Adrenal gland (tissue), 12 donors: Measurements from ENCODE around the gene SFTPB. TPM values are rescaled to one million over a fixed set of nuclear protein-coding genes. Genes with fewer than 3 reads are reported as not detected.
A peak's percentile ranks its signal among the peaks of the same experiment; 100 is the strongest.

Experiments
- DNase-seq, 7 donors: peaks; one replicate each; pipeline ENCODE4 v3.0.0-alpha.2; 2019 to 2020
- H3K27ac ChIP-seq, 5 donors: fragments of 200-600 bp; sonication (generic) in 4 of 5; 1 replicate in 3 of 5; 2 replicates in 2 of 5; pipeline versions ENCODE4 v1.5.1 to v1.8.0; 2016 to 2020; ENCODE audit warnings: mild to moderate bottlenecking in 1 of 5
- H3K27me3 ChIP-seq: fragments of 200-600 bp; 2 replicates; pipeline ENCODE4 v1.8.0; 2021
- H3K36me3 ChIP-seq, 2 donors: fragments of 200-600 bp; replicated peaks in 1 of 2; 1 replicate in 1 of 2; 2 replicates in 1 of 2; pipeline versions ENCODE4 v1.5.1 to v1.8.0; 2018 to 2022
- H3K4me1 ChIP-seq, 2 donors: fragments of 200-600 bp; replicated peaks in 1 of 2; 1 replicate in 1 of 2; 2 replicates in 1 of 2; pipeline versions ENCODE4 v1.5.1 to v1.8.0; 2018 to 2021
- H3K4me3 ChIP-seq, 4 donors: fragments of 200-600 bp; sonication (generic) in 3 of 4; one replicate each; pipeline ENCODE4 v1.5.1; 2016 to 2018
- H3K9me3 ChIP-seq, 3 donors: fragments of 200-600 bp; sonication (generic) in 1 of 3; replicated peaks in 1 of 3; 1 replicate in 2 of 3; 2 replicates in 1 of 3; pipeline versions ENCODE4 v1.5.1 to v1.8.0; 2016 to 2021
- CTCF ChIP-seq, 6 experiments: fragments of 450-650 bp in 4 of 6; fragments of 200-600 bp in 2 of 6; sonication (generic) in 1 of 6; IDR thresholded peaks; 1 replicate in 5 of 6; 2 replicates in 1 of 6; pipeline versions ENCODE4 v1.5.1 to v1.8.0; 2016 to 2021; ENCODE audit warnings: antibody characterized with exemption in 6 of 6, mild to moderate bottlenecking in 2 of 6, moderate library complexity in 1 of 6
- POLR2A ChIP-seq, 2 donors: fragments of 450-650 bp; IDR thresholded peaks; one replicate each; pipeline ENCODE4 v1.6.1; 2017; ENCODE audit warnings: antibody characterized with exemption in 2 of 2, mild to moderate bottlenecking in 2 of 2, moderate library complexity in 1 of 2
- WGBS, 4 donors: extraction: QIAGEN DNeasy Blood & Tissue Kit in 2 of 4; methylation state at CpG; one replicate each; pipeline versions ENCODE4 v1.1.5 to v1.1.7; 2013 to 2017; 5-methylcytosine and 5-hydroxymethylcytosine counted together
- intact Hi-C, 2 donors: fragments of 100-400 bp; cut with DNase I; formaldehyde crosslinking; loops; one replicate each; pipeline versions ENCODE4 v1.14.1 to v1.15.0; 2022 to 2023
- polyA plus RNA-seq, 3 donors: library from polyadenylated mRNA; stranded (reverse); fragments of 200-250 nt in 2 of 3; fragments of 350-450 nt in 1 of 3; fragmentation: Illumina TruSeq in 1 of 3; extraction: RNeasy Lipid Tissue Mini Kit (QIAGEN cat#74804) in 1 of 3; gene quantifications; one replicate each; pipeline ENCODE4 v1.2.3, GENCODE V29; 2013 to 2014
- total RNA-seq, 9 donors: library from RNA; depleted of rRNA in 4 of 9; stranded (reverse); fragments of >200 nt in 4 of 9; fragments of 120-200 nt in 1 of 9; fragmentation: NEBNext Ultra II Directional in 1 of 9; extraction: Animal tissue kit (Norgen Biotek cat#: 25700) in 1 of 9; gene quantifications; one replicate each; pipeline versions ENCODE4 v1.1.0 to v1.2.4, GENCODE V29; 2013 to 2023
- donor health status: healthy with polysubstance abuse.
- donor health status: Bipolar disorder and iron deficiency.
- donor health status: DM: yes; HTN: yes; CAD: no.
- donor health status: DM: no; HTN: no; CAD: no.
- donor health status: DM: no; HTN: no; CAD: no.
- donor health status: DM: yes; HTN: yes; CAD: no.

SFTPB gene
- total and polyA plus RNA-seq, 12 donors = 0.04 to 21.3 (median 1.4) TPM; not detected in 5

GRCh38 chr2:85698184-85698879 lies 30.3 kb upstream of the SFTPB start:
- H3K36me3 ChIP-seq = no peaks in the 10 kb centered on the region
- intact Hi-C loops = no loop called here
- no peak overlapping the region for H3K4me3 ChIP-seq
- H3K27me3 ChIP-seq = no peaks in the 10 kb centered on the region
- DNase-seq = peak in 1 of 7 donors; percentile 41
- WGBS, 4 donors = 69 to 78% (median 71%) methylated on average over 9 to 11 of the region's 11 CpGs
- peak overlapping the region in 1 of 5 donors; percentile 29 for H3K27ac ChIP-seq
- H3K4me1 ChIP-seq = peaks cover 0 to 18% of the 10 kb centered on the region in 2 donors
- TF ChIP-seq CTCF (IDR thresholded peaks at IDR 0.05) (no peak), POLR2A (IDR thresholded peaks at IDR 0.05) (no peak)
- no peaks in the 10 kb centered on the region for H3K9me3 ChIP-seq

DNA sequence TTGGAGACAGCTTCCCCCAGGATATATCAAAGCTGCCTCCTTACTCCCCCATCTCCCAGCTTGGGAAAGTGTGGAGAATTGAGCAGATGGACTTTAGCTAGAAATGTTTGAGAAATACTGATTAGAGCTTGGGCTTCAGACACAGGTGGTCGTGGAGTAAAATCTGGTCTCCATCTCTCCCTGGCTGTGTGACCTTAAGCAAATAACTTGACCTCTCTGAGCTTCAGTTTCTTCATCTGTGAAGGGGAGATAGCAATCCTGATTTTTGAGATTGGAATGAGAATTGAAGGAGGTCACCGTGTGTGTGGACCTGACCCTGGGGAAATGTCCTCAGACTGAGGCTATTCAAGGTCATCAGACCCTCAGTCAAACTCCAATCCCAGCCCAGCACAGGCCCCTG lies 29.7 kb upstream of the SFTPB start:
- intact Hi-C loops = no loop called here
- H3K9me3 ChIP-seq = no peaks in the 10 kb centered on the region
- no peak for TF ChIP-seq POLR2A (IDR thresholded peaks at IDR 0.05)
- no peak overlapping the region for H3K27ac ChIP-seq
- no peaks in the 10 kb centered on the region for H3K36me3 ChIP-seq
- H3K27me3 ChIP-seq = no peaks in the 10 kb centered on the region
- no peak overlapping the region for H3K4me3 ChIP-seq
- DNase-seq = no peak
- WGBS, 4 donors = 28 to 77% (median 44%) methylated on average over 2 of the region's 2 CpGs
- H3K4me1 ChIP-seq = peaks cover 0 to 17% of the 10 kb centered on the region in 2 donors

- H3K27ac ChIP-seq = no peak overlapping the region
- 62 to 83% (median 76%) methylated on average over 3 of the region's 3 CpGs; no CpG with 5 or more reads in 1 of the 4 donors for WGBS, 4 donors
- peaks cover 0 to 11% of the 10 kb centered on the region in 2 donors for H3K4me1 ChIP-seq
- intact Hi-C loops = no loop called here
- DNase-seq = peak in 1 of 7 donors; percentile 5
- TF ChIP-seq CTCF (IDR thresholded peaks at IDR 0.05) = no peak
- no peak for TF ChIP-seq POLR2A (IDR thresholded peaks at IDR 0.05)
- no peaks in the 10 kb centered on the region for H3K9me3 ChIP-seq
- no peak overlapping the region for H3K4me3 ChIP-seq
- H3K36me3 ChIP-seq = no peaks in the 10 kb centered on the region
- H3K27me3 ChIP-seq = no peaks in the 10 kb centered on the region
These were observed 29.1 kb upstream of the SFTPB start for GRCh38 chr2:85697096-85697495.

- no peak for TF ChIP-seq CTCF (IDR thresholded peaks at IDR 0.05)
- no peak for TF ChIP-seq POLR2A (IDR thresholded peaks at IDR 0.05)
- peaks cover 0 to 7% of the 10 kb centered on the region in 2 donors for H3K4me1 ChIP-seq
- intact Hi-C loops = no loop called here
- no peak overlapping the region for H3K27ac ChIP-seq
- H3K36me3 ChIP-seq = no peaks in the 10 kb centered on the region
- no peak overlapping the region for H3K4me3 ChIP-seq
- H3K9me3 ChIP-seq = no peaks in the 10 kb centered on the region
- no peaks in the 10 kb centered on the region for H3K27me3 ChIP-seq
- peak in 2 of 7 donors; percentile 29 to 48 for DNase-seq
- WGBS, 4 donors = 74 to 88% (median 82%) methylated on average over 12 of the region's 12 CpGs
These were observed 28.0 kb upstream of the SFTPB start for GRCh38 chr2:85695691-85696668.
